RWPE1 (cell line): ENCODE results near the gene MYCBP2.

ENCODE experiments used
- CTCF ChIA-PET: fragments of 350-600 bp; sonication (Branson Sonifier 250); formaldehyde crosslinking; extraction: SDS; loops from one replicate; lab custom pipeline; 2021; lab: Yijun Ruan, JAX
- POLR2A ChIA-PET: fragments of 400-600 bp; formaldehyde crosslinking; extraction: SDS; loops from one replicate; lab custom pipeline; 2020; ENCODE audit warnings: antibody characterized with exemption; ENCODE audit not compliant: low non-redundant PET; lab: Yijun Ruan, JAX
- DNase-seq: peaks from one replicate; pipeline ENCODE4 v3.0.0; 2012; ENCODE audit warnings: low spot score
- H3K27ac ChIP-seq: fragments of 450-650 bp; 2 replicates; pipeline ENCODE4 v1.5.1; 2017
- CTCF ChIP-seq: fragments of 450-650 bp; conservative IDR thresholded peaks from 2 replicates; pipeline ENCODE4 v1.5.1; 2017; ENCODE audit warnings: low read depth, mild to moderate bottlenecking

The MYCBP2 gene

GRCh38 chr13:77079902-77080413 lies 246.9 kb downstream of the MYCBP2 start:
- no peak for TF ChIP-seq CTCF
- ChIA-PET POLR2A (no interaction called here), CTCF (no interaction called here)
- no peak for DNase-seq
- H3K27ac ChIP-seq: no peak overlapping the region

- DNase-seq: no peak
- no peak overlapping the region for H3K27ac ChIP-seq
- ChIA-PET CTCF (interaction anchor here (1.4 kb wide), 1 partner anchor 9 kb away, joined by 4 read pairs; no protein-coding TSS in a partner anchor), POLR2A (no interaction called here)
- TF ChIP-seq CTCF: no peak
These were observed 259.4 kb downstream of the MYCBP2 start for GRCh38 chr13:77067519-77067918.

GRCh38 chr13:77065461-77066147 lies 261.3 kb downstream of the MYCBP2 start:
- no peak overlapping the region for H3K27ac ChIP-seq
- CTCF ChIA-PET: no interaction called here
- TF ChIP-seq CTCF: no peak
- no peak for DNase-seq
- POLR2A ChIA-PET: no interaction called here

- ChIA-PET CTCF (no interaction called here), POLR2A (no interaction called here)
- DNase-seq: no peak
- H3K27ac ChIP-seq: no peak overlapping the region
- no peak for TF ChIP-seq CTCF
These were observed 264.8 kb downstream of the MYCBP2 start for GRCh38 chr13:77062097-77062496.

GRCh38 chr13:77061362-77061761 lies 265.5 kb downstream of the MYCBP2 start:
- no peak for DNase-seq
- H3K27ac ChIP-seq: no peak overlapping the region
- TF ChIP-seq CTCF: no peak
- CTCF ChIA-PET: no interaction called here
- POLR2A ChIA-PET: no interaction called here

GRCh38 chr13:77056886-77057285 lies 270.0 kb downstream of the MYCBP2 start:
- CTCF ChIA-PET: no interaction called here
- no peak overlapping the region for H3K27ac ChIP-seq
- no peak for TF ChIP-seq CTCF
- DNase-seq: no peak
- POLR2A ChIA-PET: no interaction called here
